ENCODE measurements around the gene EXOC2.

Gene EXOC2

GRCh38 chr6:513961-514360, 179.0 kb downstream of the EXOC2 start:
- no peak for FAIRE-seq

DNA sequence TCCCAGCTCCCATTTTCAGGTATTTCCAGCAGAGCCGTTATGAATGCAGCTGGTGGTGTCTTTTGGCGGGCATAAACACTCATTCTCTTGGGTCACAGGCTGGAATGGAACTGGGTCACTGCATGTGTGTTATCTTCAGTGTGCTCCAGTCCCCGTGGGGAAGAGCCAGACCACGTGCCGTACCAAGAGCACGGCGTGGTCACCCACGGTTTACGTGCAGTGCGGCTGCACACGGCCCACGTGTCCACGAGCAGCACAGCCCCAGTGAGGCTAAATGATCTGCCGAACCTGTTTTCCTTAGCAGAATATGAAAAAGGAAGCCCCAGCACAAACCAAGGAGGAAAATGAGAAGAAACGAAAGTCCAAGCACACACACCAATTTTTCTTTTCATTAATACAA, 179.9 kb downstream of the EXOC2 start:
- FAIRE-seq = no peak

DNA sequence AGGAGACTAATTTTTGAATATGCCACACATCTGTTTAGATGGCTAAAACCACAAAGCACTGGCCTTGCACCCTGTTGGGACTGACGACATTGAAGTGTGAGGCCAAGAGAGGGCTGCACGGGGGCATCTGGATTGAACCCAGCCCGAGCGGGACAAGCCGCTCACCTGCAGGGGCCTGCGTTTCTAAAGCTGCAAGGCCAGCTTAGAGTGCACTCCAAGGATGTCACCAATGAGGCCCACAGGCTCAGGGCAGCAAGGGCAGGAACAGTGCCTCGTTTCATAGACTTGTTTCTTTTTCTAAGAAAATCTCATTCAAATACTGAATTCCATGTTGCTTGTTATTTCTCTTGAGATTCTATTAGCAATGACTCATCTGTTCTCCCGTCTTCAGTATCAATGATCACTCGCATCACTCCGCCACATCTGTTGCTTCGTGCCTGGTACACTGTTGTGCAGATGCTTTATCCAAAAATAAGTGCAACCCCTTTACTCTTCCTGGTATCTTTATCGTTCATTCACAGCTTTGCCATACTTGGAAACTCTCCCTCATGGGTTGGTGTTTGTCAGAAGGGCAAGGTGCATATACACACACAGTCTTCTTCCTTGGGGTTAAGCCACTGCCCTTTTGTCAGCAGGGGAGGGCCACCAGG, 181.3 kb downstream of the EXOC2 start:
- FAIRE-seq = no peak

DNA sequence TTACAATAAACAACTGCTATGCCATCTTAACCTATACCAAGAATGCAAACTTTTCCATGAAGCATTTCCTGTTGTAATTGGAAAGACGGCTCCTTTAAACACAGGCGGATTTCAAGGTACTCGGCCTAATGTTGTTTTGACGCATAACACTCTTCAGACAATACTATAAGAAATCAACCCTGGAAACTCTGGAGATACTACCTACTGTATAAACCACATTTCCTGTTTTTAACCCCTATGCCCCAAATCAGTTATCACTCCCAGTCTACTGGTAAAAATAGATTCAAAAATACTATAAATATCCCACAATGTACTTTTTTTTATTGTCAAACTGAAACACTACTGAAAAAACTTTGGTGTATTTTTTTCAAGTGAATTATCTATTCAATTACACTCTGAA, 183.3 kb downstream of the EXOC2 start:
- FAIRE-seq = no peak

DNA sequence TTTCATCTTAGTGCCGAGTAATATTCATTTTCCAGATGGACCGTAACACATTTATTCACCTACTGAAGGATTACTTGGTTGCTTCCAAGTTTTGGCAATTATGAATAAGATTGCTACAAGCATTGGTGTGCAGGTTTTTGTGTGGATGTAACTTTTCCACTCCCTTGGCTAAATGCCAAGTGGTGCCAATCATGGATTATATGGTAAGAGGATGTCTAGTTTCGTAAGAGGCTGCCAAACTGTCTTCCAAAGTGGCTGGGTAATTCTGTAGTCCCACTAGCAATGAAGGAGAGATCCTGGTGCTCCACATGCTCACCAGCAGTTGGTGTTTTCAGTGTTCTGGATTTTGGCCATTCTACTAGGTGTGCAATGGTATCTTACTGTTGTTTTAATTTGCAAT, 184.3 kb downstream of the EXOC2 start:
- FAIRE-seq = no peak

GRCh38 chr6:508006-508405, 184.9 kb downstream of the EXOC2 start:
- no peak for FAIRE-seq

GRCh38 chr6:506920-507622, 185.9 kb downstream of the EXOC2 start:
- FAIRE-seq = no peak

- FAIRE-seq = no peak
Observed at GRCh38 chr6:506508-506907, 186.4 kb downstream of the EXOC2 start.

- no peak for FAIRE-seq
Observed at GRCh38 chr6:505374-505773, 187.6 kb downstream of the EXOC2 start.

- FAIRE-seq = no peak
Observed at GRCh38 chr6:504446-504980, 188.4 kb downstream of the EXOC2 start.

- no peak for FAIRE-seq
Observed at GRCh38 chr6:503610-504362, 189.2 kb downstream of the EXOC2 start.

GRCh38 chr6:502761-503160, 190.2 kb downstream of the EXOC2 start:
- no peak for FAIRE-seq

- no peak for FAIRE-seq
Observed at GRCh38 chr6:501891-502601, 190.9 kb downstream of the EXOC2 start.

DNA sequence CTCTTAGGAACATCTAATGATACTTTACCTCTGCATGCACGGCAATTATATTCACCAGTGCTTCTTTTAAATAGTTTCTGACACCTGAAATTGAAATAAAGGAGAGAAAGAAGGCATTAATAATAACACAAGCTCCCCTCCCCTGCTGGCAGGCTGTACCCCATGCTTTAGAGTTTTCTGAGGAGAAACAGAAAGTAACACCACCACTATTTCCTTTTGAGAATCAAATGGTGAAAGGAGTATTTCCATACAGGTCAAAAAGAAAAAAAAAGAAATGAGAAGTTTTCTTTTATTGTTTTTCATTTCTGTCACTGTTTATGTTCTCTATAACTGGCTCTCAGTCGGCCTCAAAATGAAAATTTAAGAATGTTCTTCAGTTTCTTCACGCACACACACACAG, 193.3 kb downstream of the EXOC2 start:
- FAIRE-seq = no peak

GRCh38 chr6:498795-499231, 194.1 kb downstream of the EXOC2 start:
- FAIRE-seq = no peak

DNA sequence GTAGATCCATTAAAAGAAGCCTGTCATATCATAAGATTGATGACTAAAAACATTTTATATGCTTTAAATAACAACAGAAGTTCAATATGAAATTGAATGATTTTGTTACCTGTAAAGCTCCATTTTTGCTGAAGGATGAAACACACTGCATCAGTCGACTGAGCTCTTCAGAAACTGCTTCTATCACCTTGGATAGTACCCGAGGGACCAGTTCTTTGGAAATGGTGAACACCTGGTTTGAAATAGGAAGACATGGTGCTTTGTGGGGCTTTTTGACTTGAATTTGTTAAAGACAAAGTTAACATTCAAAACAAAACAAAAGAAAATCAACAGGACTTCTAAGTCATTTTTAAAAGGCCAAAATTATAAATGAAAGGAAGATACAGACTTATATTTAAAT, 195.7 kb downstream of the EXOC2 start:
- FAIRE-seq = no peak

DNA sequence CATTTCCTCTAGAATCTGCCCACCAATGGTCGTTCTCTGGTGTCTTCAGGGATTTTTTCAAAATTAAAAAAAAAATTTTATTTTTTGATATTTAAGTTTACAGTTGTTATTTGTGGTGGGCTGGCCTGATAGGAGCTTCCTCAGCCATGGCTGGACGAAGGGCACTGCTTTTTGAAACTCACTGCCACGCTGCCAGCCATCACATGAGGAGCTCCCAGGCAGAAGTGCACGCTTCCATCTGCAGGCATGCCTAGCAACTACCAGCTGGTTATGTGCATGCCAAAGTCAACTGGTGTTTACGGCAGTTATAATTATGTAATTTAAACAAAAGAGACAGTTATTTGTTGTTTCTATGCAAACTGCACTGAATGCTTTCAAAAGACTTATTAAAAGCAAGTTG, 196.3 kb downstream of the EXOC2 start:
- no peak for FAIRE-seq

DNA sequence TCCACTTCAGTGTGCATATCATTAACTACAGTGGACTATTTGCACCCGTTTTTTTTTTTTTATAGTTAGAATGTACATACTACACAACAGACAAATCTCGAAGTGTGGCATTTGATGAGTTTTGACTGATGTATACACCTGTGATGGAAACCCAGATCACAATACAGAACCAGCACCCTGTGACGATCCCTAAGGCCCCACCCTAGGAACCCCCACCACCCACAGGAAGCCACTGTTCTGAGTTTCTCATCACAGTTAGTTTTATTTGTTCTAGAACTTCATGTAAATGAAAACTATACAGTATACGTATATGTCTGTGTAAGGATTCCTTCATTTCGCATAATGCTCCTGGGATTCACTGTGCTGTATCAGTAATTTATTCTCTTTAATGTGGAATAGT, 198.5 kb downstream of the EXOC2 start:
- no peak for FAIRE-seq

DNA sequence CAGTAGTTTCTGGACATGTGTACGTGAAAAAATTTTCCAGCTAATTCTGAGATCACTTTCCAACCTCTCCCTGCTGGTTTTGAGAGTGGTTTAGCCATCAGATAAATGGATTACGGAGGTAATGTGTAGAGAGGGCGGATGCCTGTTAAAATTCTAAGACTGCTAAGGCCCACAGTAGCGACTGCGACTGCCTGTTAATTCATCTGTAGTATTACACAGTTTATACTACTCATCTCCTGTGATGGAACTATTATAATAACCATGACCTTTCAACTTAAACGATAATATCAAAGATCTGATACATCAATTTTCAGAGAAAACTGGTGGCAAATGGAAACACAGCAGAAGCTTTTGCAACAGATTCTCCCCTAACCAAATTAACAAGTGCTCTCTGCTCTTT, 199.1 kb downstream of the EXOC2 start:
- FAIRE-seq = no peak

DNA sequence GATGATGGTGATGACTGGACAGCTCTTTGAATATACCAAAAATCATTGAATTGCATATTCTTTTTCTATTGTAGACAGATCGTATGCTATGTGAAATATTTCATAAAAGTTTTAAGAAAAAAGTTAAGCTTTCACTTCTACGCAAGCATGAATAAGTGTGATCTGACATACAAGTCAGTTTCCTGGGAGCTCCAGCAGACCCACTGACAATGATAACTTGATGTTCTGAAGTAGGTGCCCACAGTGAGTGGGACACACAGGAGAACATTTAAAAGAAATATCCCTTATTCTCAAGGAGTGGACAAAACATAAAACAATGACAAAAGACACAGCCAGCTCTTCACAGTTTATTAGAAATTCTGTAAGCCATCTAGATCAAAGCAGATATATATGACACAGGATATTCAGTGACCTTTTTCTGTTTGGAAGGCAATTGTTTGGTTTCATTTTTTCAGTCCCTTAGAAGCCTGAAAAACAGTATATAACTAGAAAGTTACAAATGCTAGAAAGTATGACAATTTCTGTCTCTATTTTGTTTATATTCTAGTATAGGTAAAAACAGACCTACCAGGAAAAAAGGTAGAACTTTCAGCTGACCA, 200.0 kb downstream of the EXOC2 start:
- no peak for FAIRE-seq

DNA sequence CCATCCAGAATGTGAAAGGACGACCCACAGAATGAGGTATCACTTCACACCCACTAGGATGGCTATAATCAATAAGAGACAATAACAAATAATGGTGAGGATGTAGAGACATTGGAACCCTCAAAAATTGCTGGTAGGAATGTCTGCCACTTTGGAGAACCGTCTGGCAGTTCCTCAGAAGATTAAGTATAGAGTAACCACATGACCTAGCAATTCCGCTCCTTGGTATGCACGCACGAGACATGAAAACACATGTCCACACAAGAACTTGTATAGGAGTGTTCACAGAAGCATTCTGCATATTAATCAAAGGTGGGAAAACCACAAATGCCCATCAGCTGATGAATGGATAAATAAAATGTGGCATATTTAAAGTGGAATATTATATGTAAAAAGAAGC, 200.8 kb downstream of the EXOC2 start:
- FAIRE-seq = no peak

DNA sequence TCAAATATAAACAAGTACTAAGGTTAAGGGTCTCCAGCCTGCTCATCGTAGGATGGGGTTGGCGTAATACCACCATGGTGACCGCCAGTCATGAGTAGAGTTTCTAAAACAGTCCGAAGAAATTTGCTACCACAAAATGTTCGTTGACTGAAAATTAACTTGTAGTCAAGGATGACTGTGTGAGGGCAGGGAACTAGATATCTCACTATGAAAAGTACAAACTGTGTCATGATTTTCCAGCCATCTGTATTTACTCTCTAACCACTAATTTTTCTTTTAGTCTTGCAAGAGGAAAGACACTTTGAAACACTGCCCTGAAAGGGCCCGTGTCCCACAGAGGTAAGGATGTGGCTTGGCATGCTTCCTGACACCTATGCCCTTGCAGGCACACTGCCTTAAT, 201.7 kb downstream of the EXOC2 start:
- FAIRE-seq = no peak

Data from A204.1 (cell line).